GM23248 (cell line): ENCODE results near the gene DHX40.

Experiments used
- EZH2 ChIP-seq: fragments of 200-600 bp; sonication (generic); IDR thresholded peaks from 2 replicates; pipeline ENCODE4 v1.6.1; 2018; ENCODE audit warnings: antibody characterized with exemption, mild to moderate bottlenecking; ENCODE audit not compliant: insufficient read depth, poor library complexity, severe bottlenecking
- EZH2phosphoT487 ChIP-seq: fragments of 200-600 bp; sonication (generic); IDR thresholded peaks from 2 replicates; pipeline ENCODE4 v1.6.1; 2018; ENCODE audit warnings: antibody characterized with exemption, moderate library complexity, mild to moderate bottlenecking, low read depth; ENCODE audit not compliant: insufficient read depth

GRCh38 chr17:59623151-59623550, 57.7 kb downstream of the DHX40 start:
- TF ChIP-seq EZH2phosphoT487 (no peak), EZH2 (no peak)
